Nephron (organoid): Measurements from ENCODE around the gene OLFML3.
"Not testable (repeated sequence)": the region's sequence is repeated elsewhere in the genome, so short reads cannot be mapped to it uniquely, and the experiment has no call there.

ENCODE experiments used
- H3K27ac Mint-ChIP-seq, 3 experiments: 2 replicates each; pipeline ENCODE4 v1.8.0; 2020; ENCODE audit warnings: mixed read lengths in 3 of 3, mild to moderate bottlenecking in 2 of 3, moderate library complexity in 1 of 3
- H3K27me3 Mint-ChIP-seq: 2 replicates; pipeline ENCODE4 v1.8.0; 2021; ENCODE audit warnings: low read depth, mild to moderate bottlenecking, moderate library complexity, mixed read lengths
- H3K36me3 Mint-ChIP-seq: 2 replicates; pipeline ENCODE4 v1.8.0; 2020; ENCODE audit warnings: low read depth, mixed read lengths
- H3K4me1 Mint-ChIP-seq: 2 replicates; pipeline ENCODE4 v1.8.0; 2020; ENCODE audit warnings: mixed read lengths
- H3K4me3 Mint-ChIP-seq, 3 experiments: 2 replicates each; pipeline ENCODE4 v1.8.0; 2020; ENCODE audit warnings: mild to moderate bottlenecking in 3 of 3, mixed read lengths in 3 of 3, moderate library complexity in 2 of 3
- H3K9me3 Mint-ChIP-seq: 2 replicates; pipeline ENCODE4 v1.8.0; 2020; ENCODE audit warnings: mixed read lengths
- TF ChIP-seq, protein P1 (sequence below), 3 experiments: fragments of 200-600 bp; sonication (generic); IDR thresholded peaks; one replicate each; pipeline ENCODE4 v1.5.0; 2021; ENCODE audit warnings: antibody characterized with exemption in 3 of 3; ENCODE audit not compliant: unreplicated experiment in 3 of 3

Gene OLFML3

DNA sequence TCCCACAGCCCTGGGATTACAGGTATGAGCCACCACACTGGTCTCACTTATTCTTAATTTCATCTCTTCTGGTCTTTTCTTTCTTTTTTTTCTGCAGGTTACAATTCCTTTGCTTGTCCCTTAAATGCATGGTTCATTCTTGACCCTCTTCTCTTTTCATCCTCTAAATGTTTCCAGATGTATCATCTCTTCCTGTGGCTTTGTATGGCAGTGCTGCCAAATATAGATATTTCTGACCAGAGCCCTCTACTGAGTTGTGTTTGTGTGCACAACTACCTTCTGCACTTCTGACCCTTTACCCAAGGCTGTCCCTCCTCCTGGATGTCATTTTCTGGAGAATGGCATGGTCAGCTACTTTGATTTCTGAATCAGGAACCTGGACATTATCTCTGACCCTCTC lies 32.5 kb downstream of the OLFML3 start:
- Mint-ChIP-seq H3K27ac (no peak overlapping the region), H3K4me1 (peaks cover 26% of the 10 kb centered on the region), H3K9me3 (no peaks in the 10 kb centered on the region), H3K27me3 (no peaks in the 10 kb centered on the region), H3K4me3 (no peak overlapping the region), H3K36me3 (no peaks in the 10 kb centered on the region)
- TF ChIP-seq, protein P1, sequence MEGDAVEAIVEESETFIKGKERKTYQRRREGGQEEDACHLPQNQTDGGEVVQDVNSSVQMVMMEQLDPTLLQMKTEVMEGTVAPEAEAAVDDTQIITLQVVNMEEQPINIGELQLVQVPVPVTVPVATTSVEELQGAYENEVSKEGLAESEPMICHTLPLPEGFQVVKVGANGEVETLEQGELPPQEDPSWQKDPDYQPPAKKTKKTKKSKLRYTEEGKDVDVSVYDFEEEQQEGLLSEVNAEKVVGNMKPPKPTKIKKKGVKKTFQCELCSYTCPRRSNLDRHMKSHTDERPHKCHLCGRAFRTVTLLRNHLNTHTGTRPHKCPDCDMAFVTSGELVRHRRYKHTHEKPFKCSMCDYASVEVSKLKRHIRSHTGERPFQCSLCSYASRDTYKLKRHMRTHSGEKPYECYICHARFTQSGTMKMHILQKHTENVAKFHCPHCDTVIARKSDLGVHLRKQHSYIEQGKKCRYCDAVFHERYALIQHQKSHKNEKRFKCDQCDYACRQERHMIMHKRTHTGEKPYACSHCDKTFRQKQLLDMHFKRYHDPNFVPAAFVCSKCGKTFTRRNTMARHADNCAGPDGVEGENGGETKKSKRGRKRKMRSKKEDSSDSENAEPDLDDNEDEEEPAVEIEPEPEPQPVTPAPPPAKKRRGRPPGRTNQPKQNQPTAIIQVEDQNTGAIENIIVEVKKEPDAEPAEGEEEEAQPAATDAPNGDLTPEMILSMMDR (IDR thresholded peaks at IDR 0.05; ENCODE audit: unreplicated experiment in 3 of 3) = no peak

DNA sequence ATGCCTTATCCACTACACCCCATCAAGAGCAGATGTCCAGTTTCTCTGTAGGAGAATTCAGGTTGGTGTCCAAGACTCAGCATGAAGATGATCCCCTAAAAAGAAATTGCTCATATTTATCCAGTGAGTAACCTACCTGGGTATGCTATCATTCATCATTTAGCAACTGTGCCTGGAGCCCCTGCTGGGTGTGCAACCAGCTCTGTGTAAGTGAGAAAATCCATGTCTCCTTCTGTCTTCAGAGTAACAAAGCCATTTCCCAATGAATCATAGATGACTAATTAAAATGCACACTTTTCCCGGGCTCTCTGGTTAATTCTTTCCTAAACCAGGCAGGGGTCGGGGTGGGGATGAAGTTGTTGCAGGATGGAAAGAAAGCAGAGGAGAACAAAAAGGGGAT lies 35.8 kb downstream of the OLFML3 start:
- Mint-ChIP-seq H3K4me3 (no peak overlapping the region), H3K27ac (no peak overlapping the region), H3K4me1 (peaks cover 16% of the 10 kb centered on the region), H3K27me3 (no peaks in the 10 kb centered on the region), H3K9me3 (peaks cover 8% of the 10 kb centered on the region), H3K36me3 (no peaks in the 10 kb centered on the region)
- TF ChIP-seq, protein P1 (IDR thresholded peaks at IDR 0.05; ENCODE audit: unreplicated experiment in 3 of 3) = no peak

DNA sequence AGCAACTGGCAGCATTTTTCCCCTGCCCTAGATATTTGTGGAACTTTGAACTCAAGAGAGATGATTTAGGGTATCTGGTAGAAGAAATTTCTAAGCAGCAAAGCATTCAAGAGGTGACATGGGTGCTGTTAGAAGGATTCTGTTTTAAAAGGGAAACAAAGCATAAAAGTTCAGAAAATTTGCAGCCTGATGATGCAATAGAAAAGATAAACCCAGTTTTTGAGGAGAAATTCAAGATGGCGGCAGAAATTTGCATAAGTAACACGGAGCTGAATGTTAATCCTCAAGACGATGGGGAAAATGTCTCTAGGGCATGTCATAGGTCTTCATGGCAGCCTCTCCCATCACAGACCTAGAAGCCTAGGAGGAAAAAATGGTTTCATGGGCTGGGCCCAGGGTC lies 40.5 kb downstream of the OLFML3 start:
- H3K27me3 Mint-ChIP-seq, H3K4me3 Mint-ChIP-seq: not testable (repeated sequence)

DNA sequence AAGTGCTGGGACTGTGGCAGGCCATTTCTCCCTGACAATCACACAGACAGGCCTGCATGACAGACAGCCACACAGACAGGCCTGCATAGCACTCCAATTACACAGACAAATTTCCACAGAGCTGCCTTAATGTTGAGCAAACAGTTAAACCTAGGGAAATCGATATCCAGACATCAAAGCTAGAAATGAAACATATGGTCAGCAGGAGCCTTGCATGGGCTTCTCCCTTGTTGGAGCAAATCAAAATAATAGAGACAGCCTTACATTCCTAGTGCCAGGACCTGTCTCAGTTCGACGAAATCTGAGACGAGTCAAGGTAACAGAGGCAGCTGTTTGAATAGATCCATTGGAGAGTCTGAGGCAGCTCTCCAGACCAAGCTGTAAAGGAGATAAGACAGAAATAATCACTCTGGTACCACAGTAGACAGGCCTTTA lies 42.4 kb downstream of the OLFML3 start:
- peaks cover 8% of the 10 kb centered on the region for H3K9me3 Mint-ChIP-seq
- H3K36me3 Mint-ChIP-seq = no peaks in the 10 kb centered on the region
- H3K27me3 Mint-ChIP-seq = no peaks in the 10 kb centered on the region
- TF ChIP-seq, protein P1 (IDR thresholded peaks at IDR 0.05; ENCODE audit: unreplicated experiment in 3 of 3) = no peak
- peak overlapping the region in 1 of 3 experiments; percentile 21 for H3K4me3 Mint-ChIP-seq
- H3K27ac Mint-ChIP-seq = peak overlapping the region; percentile 88 to 97 (median 90)
- H3K4me1 Mint-ChIP-seq = peaks cover 66% of the 10 kb centered on the region

More for the DNA sequence above, 40.5 kb downstream of the OLFML3 start:
- Mint-ChIP-seq H3K27ac (peak overlapping the region in 2 of 3 experiments; percentile 50 to 54), H3K4me1 (peaks cover 48% of the 10 kb centered on the region)
- H3K9me3 Mint-ChIP-seq, H3K36me3 Mint-ChIP-seq: not testable (repeated sequence)

DNA sequence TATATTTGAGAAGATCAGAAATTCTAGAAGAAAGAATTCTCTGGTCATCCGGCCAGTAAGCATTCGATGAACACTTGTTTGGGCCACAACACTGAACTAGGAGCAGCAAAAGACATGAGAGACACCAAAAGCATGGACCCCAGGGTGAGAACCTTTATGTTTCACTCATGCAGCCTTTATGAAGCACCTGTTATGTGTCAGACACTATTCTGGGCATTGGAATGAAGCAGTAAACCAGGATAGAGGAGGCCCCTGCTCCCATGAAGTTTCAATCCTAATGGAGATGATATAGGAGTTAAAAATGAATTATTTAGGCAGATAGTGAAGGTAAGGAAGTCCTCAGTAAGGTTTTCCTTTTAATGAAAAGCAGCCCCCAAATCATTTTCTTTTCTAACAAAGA lies 43.6 kb downstream of the OLFML3 start:
- peaks cover 8% of the 10 kb centered on the region for H3K9me3 Mint-ChIP-seq
- H3K4me1 Mint-ChIP-seq = peaks cover 76% of the 10 kb centered on the region
- TF ChIP-seq, protein P1 (IDR thresholded peaks at IDR 0.05; ENCODE audit: unreplicated experiment in 3 of 3) = no peak
- H3K36me3 Mint-ChIP-seq = no peaks in the 10 kb centered on the region
- peak overlapping the region; percentile 88 to 97 (median 90) for H3K27ac Mint-ChIP-seq
- H3K4me3 Mint-ChIP-seq = peak overlapping the region in 1 of 3 experiments; percentile 29
- H3K27me3 Mint-ChIP-seq = no peaks in the 10 kb centered on the region

DNA sequence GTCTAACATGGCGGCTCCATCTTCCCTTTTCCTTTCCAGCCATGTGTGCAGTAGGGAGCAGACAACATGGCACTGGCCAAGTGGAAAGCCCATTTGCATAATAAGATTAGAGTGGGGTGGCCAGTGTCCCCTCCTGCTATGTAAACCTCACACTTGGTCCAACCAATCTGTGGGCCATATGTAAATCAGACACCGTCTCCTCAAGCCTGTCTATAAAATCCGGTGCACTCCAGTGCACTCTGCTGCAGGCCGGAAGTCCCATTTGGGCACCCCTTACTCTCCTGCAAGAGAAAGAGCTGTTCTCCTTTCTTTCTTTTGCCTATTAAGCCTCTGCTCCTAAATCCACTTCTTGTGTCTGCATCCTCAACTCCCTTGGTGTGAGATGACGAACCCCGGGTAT lies 44.1 kb downstream of the OLFML3 start:
- Mint-ChIP-seq H3K36me3 (no peaks in the 10 kb centered on the region), H3K4me1 (peaks cover 76% of the 10 kb centered on the region), H3K9me3 (peaks cover 8% of the 10 kb centered on the region), H3K27ac (peak overlapping the region; percentile 88 to 97 (median 90)), H3K27me3 (no peaks in the 10 kb centered on the region), H3K4me3 (no peak overlapping the region)
- TF ChIP-seq, protein P1 (IDR thresholded peaks at IDR 0.05; ENCODE audit: unreplicated experiment in 3 of 3) = no peak
